ENCODE measurements around the gene TMEM126A.
"Not testable (repeated sequence)": the region's sequence is repeated elsewhere in the genome, so short reads cannot be mapped to it uniquely, and the experiment has no call there.

The TMEM126A gene

DNA sequence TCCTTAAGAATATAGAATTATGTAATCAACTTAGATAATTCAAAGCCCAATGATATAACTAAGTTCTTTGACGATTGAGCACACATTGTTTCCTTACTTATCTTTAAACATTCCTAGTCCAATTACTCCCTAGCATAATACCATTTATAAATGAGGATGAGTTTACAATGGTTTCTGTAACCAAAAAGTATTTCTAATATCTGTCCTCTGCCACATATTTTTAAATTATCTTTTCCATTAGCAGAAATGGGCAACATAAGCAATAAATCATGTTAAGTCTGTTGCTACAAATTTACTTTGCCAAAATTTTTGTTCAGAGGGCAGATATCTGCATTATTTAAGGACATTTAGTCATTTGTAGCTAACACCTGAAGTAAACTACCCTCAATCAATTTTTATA, 10.4 kb downstream of the TMEM126A start:
- no peak for DNase-seq (ENCODE audit: low read depth in 2 of 2)

DNA sequence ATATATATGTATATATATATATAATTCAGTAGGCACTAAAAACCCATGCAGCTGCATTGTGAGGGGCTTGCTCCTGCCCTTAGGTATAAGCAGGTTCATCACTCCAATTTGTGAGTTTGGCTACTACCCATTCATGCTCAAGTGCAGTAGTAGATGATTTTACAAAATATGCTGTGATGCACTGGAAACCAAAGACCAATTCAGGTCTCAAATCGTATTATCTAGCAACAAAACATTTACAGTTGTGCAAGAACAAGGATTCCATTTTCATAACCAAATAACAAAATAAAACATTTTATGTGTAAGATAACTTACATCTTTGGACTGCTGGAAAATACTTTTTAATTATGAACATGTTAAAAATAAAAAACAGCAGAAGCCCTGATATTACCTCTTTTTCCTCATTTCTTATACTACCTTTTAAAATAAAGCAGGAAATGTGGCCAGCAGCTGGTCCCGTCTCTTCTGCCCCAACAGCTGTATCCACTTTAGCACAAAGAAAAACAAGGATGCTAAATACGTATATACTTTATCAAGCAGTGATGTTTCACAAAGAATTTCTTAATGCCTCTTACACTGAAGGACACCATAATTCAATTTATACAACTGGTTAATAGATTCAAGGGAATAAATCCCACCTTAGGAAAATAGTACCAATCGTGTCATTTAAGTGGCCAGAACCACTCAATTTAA, 14.4 kb downstream of the TMEM126A start:
- no peak for DNase-seq (ENCODE audit: low read depth in 2 of 2)

- DNase-seq (ENCODE audit: low read depth in 2 of 2) = no peak
These were observed 15.4 kb downstream of the TMEM126A start for GRCh38 chr11:85663080-85663752.

DNA sequence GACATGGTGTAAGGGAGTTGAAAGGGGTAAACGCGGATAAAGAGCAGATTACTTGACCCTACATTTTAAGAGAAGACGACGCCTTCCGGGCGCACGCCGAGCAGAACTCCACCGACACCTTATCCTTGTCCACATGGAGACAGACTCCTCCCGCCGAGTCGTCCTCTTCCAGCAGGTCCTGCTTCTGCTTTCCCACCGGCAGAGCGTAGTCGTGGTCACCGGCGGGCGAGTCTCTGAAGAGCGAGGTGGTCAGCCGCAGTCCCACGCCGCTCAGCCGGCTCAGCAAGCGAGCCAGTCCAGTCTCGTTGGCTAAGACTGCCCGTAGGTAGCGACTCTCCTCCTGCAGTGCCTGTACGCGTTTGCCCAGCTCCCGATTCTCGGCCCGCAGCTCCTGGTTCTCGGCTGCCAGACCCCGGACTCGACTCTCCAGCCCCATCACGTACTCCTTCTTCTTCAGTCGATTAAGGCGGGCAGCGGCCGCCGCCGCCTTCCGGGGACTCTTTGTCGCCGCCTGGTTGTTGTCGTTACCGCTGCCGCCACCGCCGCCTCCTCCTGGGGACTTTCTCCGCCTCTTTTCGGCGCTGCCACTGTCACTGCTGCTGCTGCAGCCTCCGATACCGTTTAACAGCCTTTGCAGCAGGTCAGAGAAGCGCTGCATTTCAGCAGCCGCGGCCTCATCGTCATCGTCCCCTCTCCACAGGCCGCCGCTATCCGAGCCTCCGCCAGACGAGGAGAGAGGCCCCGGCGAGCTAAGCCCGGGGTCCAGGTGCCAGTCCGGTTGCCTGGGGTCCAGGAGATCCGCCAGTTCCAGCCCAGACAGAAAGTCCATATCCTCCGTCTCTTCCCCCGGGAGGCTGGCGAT, 16.2 kb downstream of the TMEM126A start:
- peak; percentile 78 to 79 for DNase-seq (ENCODE audit: low read depth in 2 of 2)

DNA sequence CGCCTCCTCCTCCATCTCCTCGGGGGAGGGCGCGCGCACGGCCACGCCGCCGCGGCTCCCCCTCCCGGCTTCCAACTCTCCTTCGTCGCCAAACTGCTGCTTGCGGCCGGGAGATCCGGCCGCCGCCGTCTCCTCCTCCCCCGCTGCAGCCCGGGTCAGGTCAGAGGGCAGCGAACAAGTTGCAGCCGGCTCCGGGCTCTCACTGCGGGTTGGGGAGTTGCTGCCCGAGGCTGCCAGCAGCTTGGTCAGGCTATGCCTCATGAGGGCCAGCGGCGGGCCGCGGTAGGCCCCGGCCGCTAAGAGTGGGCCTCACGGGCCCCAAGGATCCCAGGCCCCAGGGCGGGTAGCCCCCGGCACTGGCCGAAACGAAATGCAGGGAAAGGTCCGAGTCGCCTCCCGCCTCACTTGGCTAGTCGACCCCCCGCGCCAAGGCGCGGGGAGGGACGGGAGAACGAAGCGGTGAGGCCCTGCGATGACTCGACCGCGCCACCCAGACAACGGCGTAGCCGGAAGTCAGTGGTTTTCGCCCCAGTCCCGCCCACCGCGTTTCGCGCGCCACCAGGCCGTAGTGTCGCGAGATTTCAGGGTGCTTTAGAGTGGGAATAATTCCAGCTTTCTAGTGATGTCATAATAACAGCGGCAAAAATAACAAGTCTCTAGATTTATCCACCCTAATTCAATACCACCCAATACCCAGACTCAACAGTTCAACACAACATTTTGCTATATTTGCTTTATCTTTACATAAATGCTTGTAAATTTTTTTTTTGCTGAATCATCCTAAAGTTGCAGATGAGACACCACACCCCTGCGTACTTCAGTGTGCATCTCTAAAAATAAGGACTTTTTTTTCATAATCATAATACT, 17.1 kb downstream of the TMEM126A start, which contains the start of gene CREBZF:
TSS of gene CREBZF (minus strand) at position 515 of the 867 bp plus-strand sequence. CDS start at position 261, 254 bp downstream.
- peak; percentile 86 to 90 for DNase-seq (ENCODE audit: low read depth in 2 of 2)

DNA sequence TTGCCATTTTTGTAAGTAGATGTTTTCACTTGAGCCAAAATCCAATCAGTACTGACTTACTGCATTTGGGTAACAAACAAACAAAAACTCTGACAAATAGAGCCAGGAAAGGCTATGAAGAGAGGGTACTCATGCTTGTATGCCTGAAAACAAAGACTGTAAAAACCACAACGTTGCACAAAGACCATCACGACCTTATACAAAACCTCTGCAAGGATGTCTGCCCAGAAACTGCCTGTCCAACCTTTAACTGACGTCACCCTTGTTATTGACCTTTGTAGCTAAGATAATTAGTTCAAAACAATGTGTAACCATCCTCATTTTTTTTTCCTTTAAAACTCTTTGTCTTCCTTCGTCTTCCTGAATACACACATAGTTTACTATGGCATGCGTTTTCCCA, 18.0 kb downstream of the TMEM126A start:
- no peak for DNase-seq (ENCODE audit: low read depth in 2 of 2)

- DNase-seq (ENCODE audit: low read depth in 2 of 2) = no peak
These were observed 18.9 kb downstream of the TMEM126A start for GRCh38 chr11:85666687-85667086.

- no peak for DNase-seq (ENCODE audit: low read depth in 2 of 2)
These were observed 20.4 kb downstream of the TMEM126A start for GRCh38 chr11:85668157-85668556.

DNA sequence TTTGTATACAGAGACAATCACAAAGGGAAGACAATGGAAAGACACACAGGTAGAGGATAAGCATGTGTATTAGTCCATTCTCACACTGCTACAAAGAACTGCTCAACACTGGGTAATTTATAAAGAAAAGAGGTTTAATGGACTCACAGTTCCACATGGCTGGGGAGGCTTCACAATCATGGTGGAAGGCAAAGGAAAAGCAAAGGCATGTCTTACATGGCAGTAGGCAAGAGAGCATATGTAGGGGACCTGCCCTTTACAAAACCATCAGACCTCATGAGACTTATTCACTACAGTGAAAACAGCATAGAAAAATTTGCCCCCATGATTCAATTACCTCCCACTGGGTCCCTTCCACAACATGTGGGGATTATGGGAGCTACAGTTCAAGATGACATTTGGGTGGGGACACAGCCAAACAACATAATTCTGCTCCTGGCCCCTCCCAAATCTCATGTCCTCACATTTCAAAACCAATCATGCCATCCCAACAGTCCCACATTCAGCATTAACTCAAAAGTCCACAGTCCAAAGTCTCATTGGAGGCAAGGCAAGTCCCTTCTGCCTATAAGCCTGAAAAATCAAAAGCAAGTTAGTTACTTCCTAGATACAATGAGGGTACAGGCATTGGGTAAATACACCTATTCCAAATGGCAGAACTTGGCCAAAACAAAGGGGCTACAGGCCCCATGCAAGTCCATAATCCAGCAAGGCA, 23.3 kb downstream of the TMEM126A start:
- DNase-seq (ENCODE audit: low read depth in 2 of 2) = not testable (repeated sequence)

DNA sequence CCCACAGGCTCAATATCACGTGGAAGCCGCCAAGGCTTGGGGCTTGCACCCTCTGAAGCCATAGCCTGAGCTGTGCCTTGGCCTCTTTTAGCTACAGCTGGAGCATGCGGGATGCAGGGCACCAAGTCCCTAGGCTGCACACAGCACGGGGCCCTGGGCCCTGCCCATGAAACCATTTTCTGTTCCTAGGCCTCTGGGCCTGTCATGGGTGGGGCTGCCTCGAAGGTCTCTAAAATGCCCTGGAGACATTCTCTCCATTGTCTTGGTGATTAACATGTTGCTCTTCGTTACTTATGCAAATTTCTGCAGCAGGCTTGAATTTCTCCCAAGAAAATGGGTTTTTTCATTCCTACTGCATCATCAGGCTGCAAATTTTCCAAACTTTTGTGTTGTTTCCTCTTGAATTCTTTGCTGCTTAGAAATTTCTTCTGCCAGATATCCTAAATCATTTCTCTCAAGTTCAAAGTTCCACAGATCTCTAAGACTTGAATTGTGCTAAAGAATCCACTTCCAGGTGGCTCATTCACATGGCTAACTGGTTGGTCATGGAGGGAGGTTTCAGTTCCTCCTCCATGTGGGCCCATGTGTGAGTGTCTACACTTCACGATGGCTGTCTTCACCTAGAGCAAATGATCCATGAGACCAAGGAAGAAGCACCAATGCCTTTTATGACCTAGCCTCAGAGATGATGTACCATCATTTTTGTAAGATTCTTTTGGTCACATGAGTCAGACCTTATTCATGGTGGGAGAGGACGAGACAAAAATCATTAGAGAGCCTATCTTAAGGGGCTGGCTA, 24.5 kb downstream of the TMEM126A start:
- DNase-seq (ENCODE audit: low read depth in 2 of 2) = no peak

GRCh38 chr11:85673393-85673792, 25.6 kb downstream of the TMEM126A start:
- DNase-seq (ENCODE audit: low read depth in 2 of 2) = no peak

DNA sequence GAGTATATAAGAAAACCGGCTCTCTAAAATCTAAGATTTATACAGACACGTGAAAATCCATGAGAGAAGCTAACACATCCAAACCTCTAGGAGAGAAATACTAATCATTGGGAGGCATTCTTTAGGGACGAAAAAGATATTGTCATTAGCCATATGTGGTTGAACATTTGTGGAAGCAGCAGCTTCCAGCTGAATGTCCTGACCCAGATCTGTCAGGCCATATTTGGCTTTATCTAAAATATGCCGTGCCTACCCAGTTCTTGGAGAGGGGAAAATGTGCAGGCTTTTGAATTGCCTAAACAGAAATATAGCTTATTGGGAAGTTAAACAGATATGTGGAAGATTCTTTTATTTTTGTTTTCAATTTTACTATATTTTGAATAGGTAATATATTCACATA, 31.8 kb downstream of the TMEM126A start:
- DNase-seq (ENCODE audit: low read depth in 2 of 2) = no peak

DNA sequence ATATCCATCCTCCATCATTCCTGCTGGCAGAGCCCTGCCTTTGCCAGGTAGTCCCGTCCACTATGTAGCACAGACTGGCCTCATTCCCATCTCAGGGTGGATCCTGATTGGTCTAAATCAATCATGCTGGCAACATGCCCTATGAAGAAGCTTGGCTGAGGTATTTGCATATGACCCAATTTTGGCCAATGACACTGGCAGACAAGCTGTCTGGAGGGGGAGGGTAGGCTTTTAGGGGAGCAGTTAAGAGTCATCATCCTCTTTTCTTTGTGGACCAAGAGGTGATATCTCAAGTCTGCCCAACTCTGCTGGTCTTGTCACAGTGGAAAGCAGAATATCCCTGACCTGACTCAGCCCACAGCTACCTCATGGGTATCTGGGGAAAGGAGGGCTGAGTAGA, 33.1 kb downstream of the TMEM126A start:
- no peak for DNase-seq (ENCODE audit: low read depth in 2 of 2)

- peak; percentile 27 to 51 for DNase-seq (ENCODE audit: low read depth in 2 of 2)
These were observed 34.9 kb downstream of the TMEM126A start for GRCh38 chr11:85682330-85683305.

- no peak for DNase-seq (ENCODE audit: low read depth in 2 of 2)
These were observed 37.5 kb downstream of the TMEM126A start for GRCh38 chr11:85685125-85685819.

DNA sequence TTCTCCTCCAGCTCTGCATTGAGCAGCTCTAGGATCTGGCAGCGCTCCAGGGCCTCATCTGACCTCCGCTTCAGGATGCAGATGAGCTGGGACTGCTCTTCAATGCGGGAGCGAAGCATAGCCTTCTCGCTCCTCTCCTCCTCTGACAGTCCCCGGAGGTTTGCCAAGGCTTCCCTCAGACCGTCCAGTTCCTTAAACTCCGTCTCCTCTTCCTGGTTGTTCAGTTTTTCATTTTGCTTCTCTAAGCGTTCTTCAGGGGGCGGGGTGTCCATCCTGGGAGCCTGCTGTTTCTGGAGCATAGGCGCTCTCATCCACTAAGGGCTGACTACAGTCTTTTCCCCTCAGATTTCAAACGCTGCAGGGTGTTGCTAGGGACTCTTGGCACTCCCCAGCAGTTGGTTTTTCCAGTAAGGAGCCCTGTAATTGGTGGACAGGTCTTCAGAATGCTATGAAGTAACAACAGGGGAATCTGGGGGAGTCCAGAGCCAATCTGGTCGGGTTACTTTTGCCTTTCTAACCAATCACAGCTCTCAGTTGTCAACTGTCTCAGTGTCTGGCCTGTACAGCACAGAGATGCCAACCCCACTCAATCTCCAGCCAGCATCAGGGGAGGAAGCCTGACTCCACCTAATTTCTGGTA, 38.2 kb downstream of the TMEM126A start, which contains the start of gene CCDC89:
TSS of gene CCDC89 (minus strand) at position 376 of the 640 bp plus-strand sequence. CDS start at position 311, 65 bp downstream.
- DNase-seq (ENCODE audit: low read depth in 2 of 2) = no peak

DNA sequence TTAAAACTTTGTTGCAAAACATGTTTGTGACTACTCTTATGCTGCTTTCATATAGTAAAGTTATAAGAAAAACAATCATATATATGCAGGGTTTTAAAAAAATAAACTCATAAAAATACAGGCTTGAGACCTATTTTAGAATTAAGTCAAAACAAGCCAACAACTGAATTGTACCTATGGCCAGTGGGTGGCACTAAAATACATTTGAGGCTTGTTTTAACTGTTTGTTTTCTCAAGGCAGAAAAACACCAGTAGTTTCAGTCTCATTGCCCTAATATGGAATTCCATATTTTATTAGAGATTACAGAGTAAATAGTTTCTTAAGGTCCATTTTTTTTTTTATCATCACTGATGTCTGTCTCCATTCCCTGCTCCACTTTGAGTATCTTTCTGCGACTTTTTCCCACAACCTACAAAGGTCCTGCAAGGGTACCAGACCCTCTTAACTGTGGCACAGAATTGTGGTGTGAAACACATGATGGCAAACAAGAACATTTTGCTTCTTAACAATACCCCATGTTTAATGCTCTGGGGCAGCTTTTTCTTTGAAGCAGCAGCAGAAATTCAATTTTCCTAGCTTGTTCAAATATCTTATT, 46.7 kb downstream of the TMEM126A start:
- DNase-seq (ENCODE audit: low read depth in 2 of 2) = no peak

All from stimulated activated CD8-positive, alpha-beta memory T cell treated with anti-CD3 and anti-CD28 coated beads, Interleukin-2, amount 100 ng/mL, for 1 hour (primary cell).